ENCODE results near the gene OSMR. TPM values are rescaled to one million over a fixed set of nuclear protein-coding genes. Genes with fewer than 3 reads are reported as not detected.

Gene OSMR
- total RNA-seq, 1 experiment from 2014 or later = 82.4 TPM

GRCh38 chr5:38892363-38892762, 46.6 kb downstream of the OSMR start:
- intact Hi-C loops (cut with micrococcal nuclease; ENCODE audit: unreplicated experiment) (no loop called here), in situ Hi-C loops (cut with HindIII; ENCODE audit: low pct_unique_long_range_greater_than_20kb, low sequenced_read_pairs) (no loop called here)
- peaks cover 9% of the 10 kb centered on the region for H3K36me3 ChIP-seq (ENCODE audit: control insufficient read depth, insufficient read depth, low read length)
- ATAC-seq = no peak
- BruUV-seq (replicated peaks) = no TSS peak
- no peak overlapping the region for H3K27ac ChIP-seq (ENCODE audit: low read length)
- POLR2A ChIA-PET = no interaction called here
- no peak overlapping the region for H3K4me3 ChIP-seq (ENCODE audit: low read depth in 2 of 2, low read length in 2 of 2)
- no peaks in the 10 kb centered on the region for H3K27me3 ChIP-seq (ENCODE audit: control insufficient read depth, insufficient read depth, low read length)
- CTCF ChIA-PET = no interaction called here
- no peaks in the 10 kb centered on the region for H3K9me3 ChIP-seq (ENCODE audit: control insufficient read depth, insufficient read depth, low read depth, low read length)
- no peaks in the 10 kb centered on the region for H3K4me1 ChIP-seq (ENCODE audit: control insufficient read depth, insufficient read depth, low read length)
- TF ChIP-seq TCF7L2 (IDR thresholded peaks at IDR 0.05; ENCODE audit: low read depth, low read length) = no peak
- TF ChIP-seq SIN3A (IDR thresholded peaks at IDR 0.05; ENCODE audit: borderline replicate concordance, insufficient read depth, low read depth, low read length) = no peak
- no peak for TF ChIP-seq CTCF (IDR thresholded peaks at IDR 0.05)
- no peak for DNase-seq (ENCODE audit: low read depth, low spot score)

- DNase-seq (ENCODE audit: low read depth, low spot score) (no peak), ATAC-seq (no peak)
- no peak overlapping the region for H3K27ac ChIP-seq (ENCODE audit: low read length)
- H3K4me1 ChIP-seq (ENCODE audit: control insufficient read depth, insufficient read depth, low read length) = no peaks in the 10 kb centered on the region
- ChIA-PET CTCF (no interaction called here), POLR2A (no interaction called here)
- no TSS peak for BruUV-seq (replicated peaks)
- intact Hi-C loops (cut with micrococcal nuclease; ENCODE audit: unreplicated experiment) = no loop called here
- no peak for TF ChIP-seq SIN3A (IDR thresholded peaks at IDR 0.05; ENCODE audit: borderline replicate concordance, insufficient read depth, low read depth, low read length)
- TF ChIP-seq POLR2AphosphoS5 (IDR thresholded peaks at IDR 0.05; ENCODE audit: low read depth, low read length) = no peak
- TF ChIP-seq CTCF (IDR thresholded peaks at IDR 0.05) = no peak
- TF ChIP-seq REST (IDR thresholded peaks at IDR 0.05; ENCODE audit: insufficient read depth in 1 of 2, low read depth in 2 of 2, low read length in 1 of 2) = no peak
- no peak for TF ChIP-seq TCF7L2 (IDR thresholded peaks at IDR 0.05; ENCODE audit: low read depth, low read length)
- in situ Hi-C loops (cut with HindIII; ENCODE audit: low pct_unique_long_range_greater_than_20kb, low sequenced_read_pairs) = no loop called here
- no peak overlapping the region for H3K4me3 ChIP-seq (ENCODE audit: low read depth in 2 of 2, low read length in 2 of 2)
- no peaks in the 10 kb centered on the region for H3K9me3 ChIP-seq (ENCODE audit: control insufficient read depth, insufficient read depth, low read depth, low read length)
- H3K27me3 ChIP-seq (ENCODE audit: control insufficient read depth, insufficient read depth, low read length) = no peaks in the 10 kb centered on the region
- H3K36me3 ChIP-seq (ENCODE audit: control insufficient read depth, insufficient read depth, low read length) = no peaks in the 10 kb centered on the region
Measured at GRCh38 chr5:38896760-38897159, 50.9 kb downstream of the OSMR start.
